ENCODE measurements around the gene PRSS33. TPM values are rescaled to one million over a fixed set of nuclear protein-coding genes. Genes with fewer than 3 reads are reported as not detected.

Gene PRSS33
- polyA plus RNA-seq, 2 donors, result not detected

GRCh38 chr16:2786826-2787151 is 571 bp downstream of the PRSS33 start:
- Histone ChIP-seq H3K4me3 (ENCODE audit: low read depth in 1 of 2, low read length in 2 of 2) (no peak overlapping the region), H3K27me3 (ENCODE audit: control insufficient read depth in 1 of 2, insufficient read depth in 2 of 2, low read length in 2 of 2) (peaks cover 0 to under 1% of the 10 kb centered on the region in 2 donors), H3K9me3 (ENCODE audit: control insufficient read depth in 2 of 2, insufficient read depth in 1 of 2, low read depth in 1 of 2, low read length in 1 of 2) (no peaks in the 10 kb centered on the region), H3K4me1 (ENCODE audit: control insufficient read depth in 2 of 2, insufficient read depth in 2 of 2, low read length in 1 of 2) (peaks cover 5 to 12% of the 10 kb centered on the region in 2 donors), H3K36me3 (ENCODE audit: control insufficient read depth in 2 of 2, insufficient read depth in 2 of 2, low read length in 1 of 2) (no peaks in the 10 kb centered on the region), H3K27ac (ENCODE audit: low read depth in 2 of 2, low read length in 1 of 2) (no peak overlapping the region)
- WGBS, 2 donors, result 43 to 55% methylated on average over 3 of the region's 3 CpGs

- Histone ChIP-seq H3K27me3 (ENCODE audit: control insufficient read depth in 1 of 2, insufficient read depth in 2 of 2, low read length in 2 of 2) (no peaks in the 10 kb centered on the region), H3K4me3 (ENCODE audit: low read depth in 1 of 2, low read length in 2 of 2) (no peak overlapping the region), H3K36me3 (ENCODE audit: control insufficient read depth in 2 of 2, insufficient read depth in 2 of 2, low read length in 1 of 2) (no peaks in the 10 kb centered on the region), H3K9me3 (ENCODE audit: control insufficient read depth in 2 of 2, insufficient read depth in 1 of 2, low read depth in 1 of 2, low read length in 1 of 2) (no peaks in the 10 kb centered on the region), H3K4me1 (ENCODE audit: control insufficient read depth in 2 of 2, insufficient read depth in 2 of 2, low read length in 1 of 2) (peaks cover 5 to 12% of the 10 kb centered on the region in 2 donors), H3K27ac (ENCODE audit: low read depth in 2 of 2, low read length in 1 of 2) (no peak overlapping the region)
- 57% methylated on average over 15 of the region's 15 CpGs for WGBS, 2 donors
Measured at GRCh38 chr16:2786061-2786825, 1.1 kb downstream of the PRSS33 start.

DNA sequence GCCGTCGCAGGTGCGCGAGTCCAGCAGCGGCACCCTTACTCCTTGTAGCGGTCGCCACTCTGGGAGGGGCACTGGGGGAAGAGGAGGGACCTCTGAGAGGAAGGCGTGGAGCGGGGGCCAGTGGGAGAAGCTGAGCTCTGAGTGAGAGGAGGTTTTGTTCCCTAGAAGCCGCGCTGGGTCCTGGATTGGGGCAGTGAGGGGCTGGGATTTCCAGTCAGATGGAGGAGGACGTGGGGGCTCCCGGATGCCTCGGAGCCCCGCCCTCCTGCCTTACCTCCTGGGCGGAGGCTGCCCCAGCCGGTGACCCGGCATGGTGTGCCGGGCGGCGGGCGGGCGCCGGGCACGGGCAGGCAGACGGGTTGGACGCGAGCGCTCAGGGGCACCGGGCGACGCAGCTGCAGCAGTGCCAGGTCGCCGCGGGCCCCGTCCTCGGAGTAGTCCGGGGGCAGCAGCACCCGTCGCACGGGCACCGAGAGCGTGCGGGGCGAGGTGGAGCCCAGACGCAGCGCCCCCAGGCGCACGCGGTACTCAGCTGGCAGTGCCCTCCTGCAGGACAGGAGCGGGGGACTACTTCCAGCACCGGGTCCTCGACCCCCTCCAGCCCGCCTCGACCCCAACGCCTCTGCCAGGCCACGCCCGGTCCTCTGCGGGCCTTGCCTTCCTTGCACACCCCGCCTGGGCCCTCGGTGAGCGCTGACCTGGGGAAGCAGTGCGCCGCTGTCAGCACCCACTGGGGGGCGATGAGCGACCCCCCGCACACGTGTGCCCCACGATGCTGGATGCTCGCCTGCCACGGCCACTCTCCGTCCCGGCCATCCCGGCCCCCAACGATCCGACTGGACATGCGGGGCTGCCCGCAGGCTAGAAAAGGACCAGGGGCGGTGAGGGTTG is 2.0 kb downstream of the PRSS33 start:
- no peaks in the 10 kb centered on the region for H3K27me3 ChIP-seq (ENCODE audit: control insufficient read depth in 1 of 2, insufficient read depth in 2 of 2, low read length in 2 of 2)
- WGBS, 2 donors, result 13 to 14% methylated on average over 78 to 79 of the region's 79 CpGs
- no peaks in the 10 kb centered on the region for H3K9me3 ChIP-seq (ENCODE audit: control insufficient read depth in 2 of 2, insufficient read depth in 1 of 2, low read depth in 1 of 2, low read length in 1 of 2)
- no peaks in the 10 kb centered on the region for H3K36me3 ChIP-seq (ENCODE audit: control insufficient read depth in 2 of 2, insufficient read depth in 2 of 2, low read length in 1 of 2)
- no peak overlapping the region for H3K27ac ChIP-seq (ENCODE audit: low read depth in 2 of 2, low read length in 1 of 2)
- peak overlapping the region; percentile 2 to 30 for H3K4me3 ChIP-seq (ENCODE audit: low read depth in 1 of 2, low read length in 2 of 2)
- peaks cover 5 to 12% of the 10 kb centered on the region in 2 donors for H3K4me1 ChIP-seq (ENCODE audit: control insufficient read depth in 2 of 2, insufficient read depth in 2 of 2, low read length in 1 of 2)

- Histone ChIP-seq H3K9me3 (ENCODE audit: control insufficient read depth in 2 of 2, insufficient read depth in 1 of 2, low read depth in 1 of 2, low read length in 1 of 2) (no peaks in the 10 kb centered on the region), H3K4me3 (ENCODE audit: low read depth in 1 of 2, low read length in 2 of 2) (peak overlapping the region in 1 of 2 donors; percentile 30), H3K36me3 (ENCODE audit: control insufficient read depth in 2 of 2, insufficient read depth in 2 of 2, low read length in 1 of 2) (no peaks in the 10 kb centered on the region), H3K27ac (ENCODE audit: low read depth in 2 of 2, low read length in 1 of 2) (no peak overlapping the region), H3K27me3 (ENCODE audit: control insufficient read depth in 1 of 2, insufficient read depth in 2 of 2, low read length in 2 of 2) (no peaks in the 10 kb centered on the region), H3K4me1 (ENCODE audit: control insufficient read depth in 2 of 2, insufficient read depth in 2 of 2, low read length in 1 of 2) (peaks cover 5 to 12% of the 10 kb centered on the region in 2 donors)
- WGBS, 2 donors, result 48 to 53% methylated on average over 15 of the region's 15 CpGs
Measured at GRCh38 chr16:2784358-2785100, 2.8 kb downstream of the PRSS33 start.

- H3K27ac ChIP-seq (ENCODE audit: low read depth in 2 of 2, low read length in 1 of 2), result no peak overlapping the region
- no peaks in the 10 kb centered on the region for H3K9me3 ChIP-seq (ENCODE audit: control insufficient read depth in 2 of 2, insufficient read depth in 1 of 2, low read depth in 1 of 2, low read length in 1 of 2)
- no peak overlapping the region for H3K4me3 ChIP-seq (ENCODE audit: low read depth in 1 of 2, low read length in 2 of 2)
- H3K4me1 ChIP-seq (ENCODE audit: control insufficient read depth in 2 of 2, insufficient read depth in 2 of 2, low read length in 1 of 2), result peaks cover 9 to 13% of the 10 kb centered on the region in 2 donors
- no peaks in the 10 kb centered on the region for H3K36me3 ChIP-seq (ENCODE audit: control insufficient read depth in 2 of 2, insufficient read depth in 2 of 2, low read length in 1 of 2)
- H3K27me3 ChIP-seq (ENCODE audit: control insufficient read depth in 1 of 2, insufficient read depth in 2 of 2, low read length in 2 of 2), result no peaks in the 10 kb centered on the region
- WGBS, 2 donors, result 92% methylated on average over 15 of the region's 15 CpGs
Measured at GRCh38 chr16:2783581-2784357, 3.6 kb downstream of the PRSS33 start.

DNA sequence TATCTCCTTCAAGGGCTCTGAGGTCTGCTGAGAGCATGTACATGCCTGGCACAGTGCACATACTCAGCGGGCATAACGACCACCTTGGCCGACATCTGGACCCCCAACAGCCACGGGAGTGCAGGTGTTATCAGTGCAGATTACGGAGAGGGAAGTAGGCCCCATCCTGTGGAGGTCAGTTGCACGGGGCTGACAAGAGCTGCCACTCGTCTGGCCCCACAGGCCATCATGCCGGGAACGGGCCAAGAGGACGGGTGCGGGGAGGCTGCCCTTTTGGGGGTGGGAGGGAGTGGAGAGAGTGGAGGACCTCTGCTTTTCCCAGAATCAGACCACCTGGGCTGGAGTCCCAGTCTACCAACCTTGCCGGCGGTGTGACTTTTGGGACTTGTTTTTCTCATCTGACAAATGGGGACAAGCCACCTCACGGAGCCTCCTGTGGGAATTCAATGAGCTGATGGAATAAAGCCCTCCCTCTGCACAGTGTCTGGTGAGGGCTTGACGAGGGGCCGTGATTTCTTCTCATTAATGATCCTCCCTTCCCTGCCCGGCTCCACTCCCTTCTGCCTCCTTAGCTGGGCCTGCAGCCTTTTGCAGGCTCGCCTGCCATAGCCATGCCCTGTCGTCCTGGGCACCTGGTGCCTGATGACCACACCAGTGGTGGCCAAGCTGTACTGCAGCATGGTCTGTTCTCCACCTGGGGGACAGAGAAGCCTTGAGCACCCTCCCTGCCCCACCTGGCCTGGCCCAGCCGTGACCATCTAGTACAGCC is 4.6 kb downstream of the PRSS33 start:
- Histone ChIP-seq H3K27me3 (ENCODE audit: control insufficient read depth in 1 of 2, insufficient read depth in 2 of 2, low read length in 2 of 2) (no peaks in the 10 kb centered on the region), H3K36me3 (ENCODE audit: control insufficient read depth in 2 of 2, insufficient read depth in 2 of 2, low read length in 1 of 2) (no peaks in the 10 kb centered on the region), H3K27ac (ENCODE audit: low read depth in 2 of 2, low read length in 1 of 2) (no peak overlapping the region), H3K4me3 (ENCODE audit: low read depth in 1 of 2, low read length in 2 of 2) (no peak overlapping the region), H3K4me1 (ENCODE audit: control insufficient read depth in 2 of 2, insufficient read depth in 2 of 2, low read length in 1 of 2) (peaks cover 11 to 19% of the 10 kb centered on the region in 2 donors), H3K9me3 (ENCODE audit: control insufficient read depth in 2 of 2, insufficient read depth in 1 of 2, low read depth in 1 of 2, low read length in 1 of 2) (no peaks in the 10 kb centered on the region)
- WGBS, 2 donors, result 82 to 86% methylated on average over 20 of the region's 20 CpGs

GRCh38 chr16:2779978-2780898 is 7.1 kb downstream of the PRSS33 start:
- no peak overlapping the region for H3K27ac ChIP-seq (ENCODE audit: low read depth in 2 of 2, low read length in 1 of 2)
- H3K9me3 ChIP-seq (ENCODE audit: control insufficient read depth in 2 of 2, insufficient read depth in 1 of 2, low read depth in 1 of 2, low read length in 1 of 2), result no peaks in the 10 kb centered on the region
- no peaks in the 10 kb centered on the region for H3K36me3 ChIP-seq (ENCODE audit: control insufficient read depth in 2 of 2, insufficient read depth in 2 of 2, low read length in 1 of 2)
- H3K27me3 ChIP-seq (ENCODE audit: control insufficient read depth in 1 of 2, insufficient read depth in 2 of 2, low read length in 2 of 2), result no peaks in the 10 kb centered on the region
- peaks cover 7 to 9% of the 10 kb centered on the region in 2 donors for H3K4me1 ChIP-seq (ENCODE audit: control insufficient read depth in 2 of 2, insufficient read depth in 2 of 2, low read length in 1 of 2)
- WGBS, 2 donors, result 64 to 66% methylated on average over 17 of the region's 17 CpGs
- H3K4me3 ChIP-seq (ENCODE audit: low read depth in 1 of 2, low read length in 2 of 2), result no peak overlapping the region
